GM23338 (cell line): Measurements from ENCODE around the gene KLHL17.

ENCODE experiments used
- CREB1 ChIP-seq: fragments of 250-450 bp; sonication (Bioruptor Pico); IDR thresholded peaks from 2 replicates; pipeline ENCODE4 v1.5.0; 2020; ENCODE audit warnings: low read depth, mild to moderate bottlenecking, moderate library complexity
- EZH2 ChIP-seq: fragments of 200-600 bp; sonication (generic); IDR thresholded peaks from one replicate; pipeline ENCODE4 v1.8.0; 2017; ENCODE audit warnings: antibody characterized with exemption, mild to moderate bottlenecking, low read depth; ENCODE audit not compliant: unreplicated experiment
- EZH2phosphoT487 ChIP-seq: fragments of 200-600 bp; sonication (generic); IDR thresholded peaks from one replicate; pipeline ENCODE4 v1.8.1; 2018; ENCODE audit warnings: antibody characterized with exemption; ENCODE audit not compliant: unreplicated experiment
- JUNB ChIP-seq: IDR thresholded peaks from one replicate; pipeline ENCODE4 v1.6.1; 2016; ENCODE audit warnings: antibody characterized with exemption; ENCODE audit not compliant: unreplicated experiment
- NANOG ChIP-seq: IDR thresholded peaks from 2 replicates; pipeline ENCODE4 v1.6.1; 2016; ENCODE audit warnings: antibody characterized with exemption, borderline replicate concordance
- POLR2AphosphoS5 ChIP-seq: IDR thresholded peaks from 2 replicates; pipeline ENCODE4 v1.6.1; 2016; ENCODE audit warnings: antibody characterized with exemption, low read depth
- STAT1 ChIP-seq: IDR thresholded peaks from one replicate; pipeline ENCODE4 v1.6.1; 2016; ENCODE audit warnings: antibody characterized with exemption; ENCODE audit not compliant: unreplicated experiment
- ZNF114 ChIP-seq: fragments of 250-450 bp; sonication (Bioruptor Pico); IDR thresholded peaks from 2 replicates; pipeline ENCODE4 v1.5.0; 2020; ENCODE audit warnings: mild to moderate bottlenecking, moderate library complexity
- ZNF331 ChIP-seq: fragments of 250-450 bp; sonication (Bioruptor Pico); IDR thresholded peaks from 2 replicates; pipeline ENCODE4 v1.5.0; 2020; ENCODE audit warnings: low read depth, mild to moderate bottlenecking, moderate library complexity
- TF ChIP-seq, protein P1 (sequence below), 2 experiments: fragments of 200-600 bp in 1 of 2; sonication (generic) in 1 of 2; conservative IDR thresholded peaks; 2 replicates each; pipeline versions ENCODE4 v1.5.1 to v1.6.1; 2016 to 2017; ENCODE audit warnings: antibody characterized with exemption in 2 of 2, low read depth in 2 of 2, mild to moderate bottlenecking in 2 of 2, moderate library complexity in 1 of 2
- TF ChIP-seq, protein P2 (sequence below): fragments of 250-450 bp; sonication (Bioruptor Pico); IDR thresholded peaks from 2 replicates; pipeline ENCODE4 v1.5.0; 2020; ENCODE audit warnings: mild to moderate bottlenecking, moderate library complexity
- TF ChIP-seq, protein P3 (sequence below): IDR thresholded peaks from one replicate; pipeline ENCODE4 v1.6.1; 2018; ENCODE audit warnings: antibody characterized with exemption; ENCODE audit not compliant: unreplicated experiment

DNA sequence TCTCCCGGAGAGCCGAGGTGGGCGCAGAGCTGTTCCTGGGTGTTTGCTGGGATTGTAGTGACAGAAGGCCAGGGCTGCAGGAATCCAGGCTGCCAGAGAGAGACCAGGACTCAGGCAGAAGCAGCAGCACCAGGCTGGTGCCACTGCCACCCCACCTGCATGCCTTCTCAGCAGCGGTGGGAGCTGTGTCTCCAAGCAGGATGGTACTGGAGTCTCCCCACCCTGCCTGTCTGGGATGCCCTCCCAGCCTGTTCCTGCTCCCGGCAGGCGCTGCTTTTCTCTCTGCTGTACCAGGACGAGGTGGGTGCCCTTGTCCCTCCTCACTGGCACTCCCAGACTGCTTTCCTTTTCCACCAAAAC, 44.0 kb downstream of the KLHL17 start:
- TF ChIP-seq, protein P1, sequence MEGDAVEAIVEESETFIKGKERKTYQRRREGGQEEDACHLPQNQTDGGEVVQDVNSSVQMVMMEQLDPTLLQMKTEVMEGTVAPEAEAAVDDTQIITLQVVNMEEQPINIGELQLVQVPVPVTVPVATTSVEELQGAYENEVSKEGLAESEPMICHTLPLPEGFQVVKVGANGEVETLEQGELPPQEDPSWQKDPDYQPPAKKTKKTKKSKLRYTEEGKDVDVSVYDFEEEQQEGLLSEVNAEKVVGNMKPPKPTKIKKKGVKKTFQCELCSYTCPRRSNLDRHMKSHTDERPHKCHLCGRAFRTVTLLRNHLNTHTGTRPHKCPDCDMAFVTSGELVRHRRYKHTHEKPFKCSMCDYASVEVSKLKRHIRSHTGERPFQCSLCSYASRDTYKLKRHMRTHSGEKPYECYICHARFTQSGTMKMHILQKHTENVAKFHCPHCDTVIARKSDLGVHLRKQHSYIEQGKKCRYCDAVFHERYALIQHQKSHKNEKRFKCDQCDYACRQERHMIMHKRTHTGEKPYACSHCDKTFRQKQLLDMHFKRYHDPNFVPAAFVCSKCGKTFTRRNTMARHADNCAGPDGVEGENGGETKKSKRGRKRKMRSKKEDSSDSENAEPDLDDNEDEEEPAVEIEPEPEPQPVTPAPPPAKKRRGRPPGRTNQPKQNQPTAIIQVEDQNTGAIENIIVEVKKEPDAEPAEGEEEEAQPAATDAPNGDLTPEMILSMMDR (conservative IDR thresholded peaks at IDR 0.05; ENCODE audit: low read depth in 2 of 2): no peak
- TF ChIP-seq, protein P2, sequence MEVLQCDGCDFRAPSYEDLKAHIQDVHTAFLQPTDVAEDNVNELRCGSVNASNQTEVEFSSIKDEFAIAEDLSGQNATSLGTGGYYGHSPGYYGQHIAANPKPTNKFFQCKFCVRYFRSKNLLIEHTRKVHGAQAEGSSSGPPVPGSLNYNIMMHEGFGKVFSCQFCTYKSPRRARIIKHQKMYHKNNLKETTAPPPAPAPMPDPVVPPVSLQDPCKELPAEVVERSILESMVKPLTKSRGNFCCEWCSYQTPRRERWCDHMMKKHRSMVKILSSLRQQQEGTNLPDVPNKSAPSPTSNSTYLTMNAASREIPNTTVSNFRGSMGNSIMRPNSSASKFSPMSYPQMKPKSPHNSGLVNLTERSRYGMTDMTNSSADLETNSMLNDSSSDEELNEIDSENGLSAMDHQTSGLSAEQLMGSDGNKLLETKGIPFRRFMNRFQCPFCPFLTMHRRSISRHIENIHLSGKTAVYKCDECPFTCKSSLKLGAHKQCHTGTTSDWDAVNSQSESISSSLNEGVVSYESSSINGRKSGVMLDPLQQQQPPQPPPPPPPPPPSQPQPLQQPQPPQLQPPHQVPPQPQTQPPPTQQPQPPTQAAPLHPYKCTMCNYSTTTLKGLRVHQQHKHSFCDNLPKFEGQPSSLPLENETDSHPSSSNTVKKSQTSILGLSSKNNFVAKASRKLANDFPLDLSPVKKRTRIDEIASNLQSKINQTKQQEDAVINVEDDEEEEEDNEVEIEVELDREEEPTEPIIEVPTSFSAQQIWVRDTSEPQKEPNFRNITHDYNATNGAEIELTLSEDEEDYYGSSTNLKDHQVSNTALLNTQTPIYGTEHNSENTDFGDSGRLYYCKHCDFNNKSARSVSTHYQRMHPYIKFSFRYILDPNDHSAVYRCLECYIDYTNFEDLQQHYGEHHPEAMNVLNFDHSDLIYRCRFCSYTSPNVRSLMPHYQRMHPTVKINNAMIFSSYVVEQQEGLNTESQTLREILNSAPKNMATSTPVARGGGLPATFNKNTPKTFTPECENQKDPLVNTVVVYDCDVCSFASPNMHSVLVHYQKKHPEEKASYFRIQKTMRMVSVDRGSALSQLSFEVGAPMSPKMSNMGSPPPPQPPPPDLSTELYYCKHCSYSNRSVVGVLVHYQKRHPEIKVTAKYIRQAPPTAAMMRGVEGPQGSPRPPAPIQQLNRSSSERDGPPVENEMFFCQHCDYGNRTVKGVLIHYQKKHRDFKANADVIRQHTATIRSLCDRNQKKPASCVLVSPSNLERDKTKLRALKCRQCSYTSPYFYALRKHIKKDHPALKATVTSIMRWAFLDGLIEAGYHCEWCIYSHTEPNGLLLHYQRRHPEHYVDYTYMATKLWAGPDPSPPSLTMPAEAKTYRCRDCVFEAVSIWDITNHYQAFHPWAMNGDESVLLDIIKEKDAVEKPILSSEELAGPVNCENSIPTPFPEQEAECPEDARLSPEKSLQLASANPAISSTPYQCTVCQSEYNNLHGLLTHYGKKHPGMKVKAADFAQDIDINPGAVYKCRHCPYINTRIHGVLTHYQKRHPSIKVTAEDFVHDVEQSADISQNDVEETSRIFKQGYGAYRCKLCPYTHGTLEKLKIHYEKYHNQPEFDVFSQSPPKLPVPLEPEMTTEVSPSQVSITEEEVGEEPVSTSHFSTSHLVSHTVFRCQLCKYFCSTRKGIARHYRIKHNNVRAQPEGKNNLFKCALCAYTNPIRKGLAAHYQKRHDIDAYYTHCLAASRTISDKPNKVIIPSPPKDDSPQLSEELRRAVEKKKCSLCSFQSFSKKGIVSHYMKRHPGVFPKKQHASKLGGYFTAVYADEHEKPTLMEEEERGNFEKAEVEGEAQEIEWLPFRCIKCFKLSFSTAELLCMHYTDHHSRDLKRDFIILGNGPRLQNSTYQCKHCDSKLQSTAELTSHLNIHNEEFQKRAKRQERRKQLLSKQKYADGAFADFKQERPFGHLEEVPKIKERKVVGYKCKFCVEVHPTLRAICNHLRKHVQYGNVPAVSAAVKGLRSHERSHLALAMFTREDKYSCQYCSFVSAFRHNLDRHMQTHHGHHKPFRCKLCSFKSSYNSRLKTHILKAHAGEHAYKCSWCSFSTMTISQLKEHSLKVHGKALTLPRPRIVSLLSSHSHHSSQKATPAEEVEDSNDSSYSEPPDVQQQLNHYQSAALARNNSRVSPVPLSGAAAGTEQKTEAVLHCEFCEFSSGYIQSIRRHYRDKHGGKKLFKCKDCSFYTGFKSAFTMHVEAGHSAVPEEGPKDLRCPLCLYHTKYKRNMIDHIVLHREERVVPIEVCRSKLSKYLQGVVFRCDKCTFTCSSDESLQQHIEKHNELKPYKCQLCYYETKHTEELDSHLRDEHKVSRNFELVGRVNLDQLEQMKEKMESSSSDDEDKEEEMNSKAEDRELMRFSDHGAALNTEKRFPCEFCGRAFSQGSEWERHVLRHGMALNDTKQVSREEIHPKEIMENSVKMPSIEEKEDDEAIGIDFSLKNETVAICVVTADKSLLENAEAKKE (CRISPR knock-in tag): no peak
- TF ChIP-seq, protein P3, sequence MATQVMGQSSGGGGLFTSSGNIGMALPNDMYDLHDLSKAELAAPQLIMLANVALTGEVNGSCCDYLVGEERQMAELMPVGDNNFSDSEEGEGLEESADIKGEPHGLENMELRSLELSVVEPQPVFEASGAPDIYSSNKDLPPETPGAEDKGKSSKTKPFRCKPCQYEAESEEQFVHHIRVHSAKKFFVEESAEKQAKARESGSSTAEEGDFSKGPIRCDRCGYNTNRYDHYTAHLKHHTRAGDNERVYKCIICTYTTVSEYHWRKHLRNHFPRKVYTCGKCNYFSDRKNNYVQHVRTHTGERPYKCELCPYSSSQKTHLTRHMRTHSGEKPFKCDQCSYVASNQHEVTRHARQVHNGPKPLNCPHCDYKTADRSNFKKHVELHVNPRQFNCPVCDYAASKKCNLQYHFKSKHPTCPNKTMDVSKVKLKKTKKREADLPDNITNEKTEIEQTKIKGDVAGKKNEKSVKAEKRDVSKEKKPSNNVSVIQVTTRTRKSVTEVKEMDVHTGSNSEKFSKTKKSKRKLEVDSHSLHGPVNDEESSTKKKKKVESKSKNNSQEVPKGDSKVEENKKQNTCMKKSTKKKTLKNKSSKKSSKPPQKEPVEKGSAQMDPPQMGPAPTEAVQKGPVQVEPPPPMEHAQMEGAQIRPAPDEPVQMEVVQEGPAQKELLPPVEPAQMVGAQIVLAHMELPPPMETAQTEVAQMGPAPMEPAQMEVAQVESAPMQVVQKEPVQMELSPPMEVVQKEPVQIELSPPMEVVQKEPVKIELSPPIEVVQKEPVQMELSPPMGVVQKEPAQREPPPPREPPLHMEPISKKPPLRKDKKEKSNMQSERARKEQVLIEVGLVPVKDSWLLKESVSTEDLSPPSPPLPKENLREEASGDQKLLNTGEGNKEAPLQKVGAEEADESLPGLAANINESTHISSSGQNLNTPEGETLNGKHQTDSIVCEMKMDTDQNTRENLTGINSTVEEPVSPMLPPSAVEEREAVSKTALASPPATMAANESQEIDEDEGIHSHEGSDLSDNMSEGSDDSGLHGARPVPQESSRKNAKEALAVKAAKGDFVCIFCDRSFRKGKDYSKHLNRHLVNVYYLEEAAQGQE: no peak
- TF ChIP-seq EZH2: no peak
- no peak for TF ChIP-seq POLR2AphosphoS5
- TF ChIP-seq JUNB: no peak
- TF ChIP-seq ZNF331: no peak
- TF ChIP-seq NANOG: no peak
- no peak for TF ChIP-seq EZH2phosphoT487
- TF ChIP-seq ZNF114 (CRISPR knock-in tag): no peak
- TF ChIP-seq STAT1: no peak
- no peak for TF ChIP-seq CREB1 (CRISPR knock-in tag)
